ENCODE data around the gene PTPRN2.

GRCh38 chr7:157709531-157710251, 877.9 kb downstream of the PTPRN2 start:
- TF ChIP-seq CTCF (conservative IDR thresholded peaks at IDR 0.05), result no peak
- peak; percentile 90 for TF ChIP-seq EZH2 (IDR thresholded peaks at IDR 0.05; ENCODE audit: low read depth)

Measured in PC-9 (cell line).